Measurements from ENCODE around the gene NCAM2. TPM values are rescaled to one million over a fixed set of nuclear protein-coding genes. Genes with fewer than 3 reads are reported as not detected.

NCAM2 gene
- total RNA-seq, 2 donors from 2014 or later = 1.8 to 2.3 TPM

DNA sequence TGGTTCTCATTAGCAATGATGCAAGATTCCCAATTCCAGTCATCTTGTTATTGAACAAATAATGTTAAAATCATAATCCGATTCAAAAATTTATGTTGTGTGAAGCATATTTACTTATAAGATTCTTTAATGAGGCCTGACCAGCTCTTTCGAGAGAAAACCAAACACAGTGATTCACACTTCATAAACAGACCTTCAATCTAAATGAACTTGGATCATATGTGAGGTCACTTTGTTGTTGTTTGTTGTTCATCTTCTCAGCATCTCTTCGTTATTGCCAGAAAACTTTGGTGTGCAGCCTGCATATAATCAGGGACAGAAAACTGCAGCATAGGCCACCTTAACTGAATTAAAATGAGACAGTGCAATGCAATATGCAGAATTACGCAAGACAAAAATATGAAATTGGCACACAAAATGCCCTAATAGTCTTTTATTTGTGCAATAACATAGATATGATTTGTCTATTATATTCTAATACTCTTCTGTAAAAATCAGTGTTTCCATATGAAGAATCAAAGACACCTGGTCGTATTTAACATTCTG is 30.1 kb downstream of the NCAM2 start:
- TF ChIP-seq, protein P1, sequence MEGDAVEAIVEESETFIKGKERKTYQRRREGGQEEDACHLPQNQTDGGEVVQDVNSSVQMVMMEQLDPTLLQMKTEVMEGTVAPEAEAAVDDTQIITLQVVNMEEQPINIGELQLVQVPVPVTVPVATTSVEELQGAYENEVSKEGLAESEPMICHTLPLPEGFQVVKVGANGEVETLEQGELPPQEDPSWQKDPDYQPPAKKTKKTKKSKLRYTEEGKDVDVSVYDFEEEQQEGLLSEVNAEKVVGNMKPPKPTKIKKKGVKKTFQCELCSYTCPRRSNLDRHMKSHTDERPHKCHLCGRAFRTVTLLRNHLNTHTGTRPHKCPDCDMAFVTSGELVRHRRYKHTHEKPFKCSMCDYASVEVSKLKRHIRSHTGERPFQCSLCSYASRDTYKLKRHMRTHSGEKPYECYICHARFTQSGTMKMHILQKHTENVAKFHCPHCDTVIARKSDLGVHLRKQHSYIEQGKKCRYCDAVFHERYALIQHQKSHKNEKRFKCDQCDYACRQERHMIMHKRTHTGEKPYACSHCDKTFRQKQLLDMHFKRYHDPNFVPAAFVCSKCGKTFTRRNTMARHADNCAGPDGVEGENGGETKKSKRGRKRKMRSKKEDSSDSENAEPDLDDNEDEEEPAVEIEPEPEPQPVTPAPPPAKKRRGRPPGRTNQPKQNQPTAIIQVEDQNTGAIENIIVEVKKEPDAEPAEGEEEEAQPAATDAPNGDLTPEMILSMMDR (IDR thresholded peaks at IDR 0.05) = no peak
- no peaks in the 10 kb centered on the region for H3K36me3 ChIP-seq
- H3K4me3 ChIP-seq = no peak overlapping the region
- no peaks in the 10 kb centered on the region for H3K4me1 ChIP-seq
- H3K27me3 ChIP-seq = no peaks in the 10 kb centered on the region
- no peak for DNase-seq (ENCODE audit: low spot score)
- H3K9me3 ChIP-seq = no peaks in the 10 kb centered on the region
- no peak overlapping the region for H3K27ac ChIP-seq

DNA sequence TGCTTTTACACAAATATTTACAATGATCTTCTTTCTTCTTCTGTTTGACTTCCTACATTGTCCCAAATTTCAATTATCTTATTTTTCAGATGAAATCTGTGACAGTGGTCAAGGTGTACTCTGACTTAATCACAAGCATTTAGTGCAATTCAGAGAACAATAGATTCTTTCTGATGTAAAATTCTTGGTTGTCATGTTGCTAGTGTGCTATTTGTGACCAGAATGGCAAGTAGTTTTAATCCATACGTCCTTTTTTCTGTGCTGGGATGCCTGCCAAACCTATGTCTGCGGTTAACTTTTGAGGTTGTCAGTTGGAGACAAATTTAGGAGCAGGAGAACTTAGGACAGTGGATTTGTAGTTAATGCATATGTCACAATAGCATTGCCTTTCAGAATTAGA is 31.0 kb downstream of the NCAM2 start:
- Histone ChIP-seq H3K27me3 (no peaks in the 10 kb centered on the region), H3K27ac (no peak overlapping the region), H3K9me3 (no peaks in the 10 kb centered on the region), H3K36me3 (no peaks in the 10 kb centered on the region), H3K4me1 (no peaks in the 10 kb centered on the region), H3K4me3 (no peak overlapping the region)
- TF ChIP-seq, protein P1 (IDR thresholded peaks at IDR 0.05) = no peak
- DNase-seq (ENCODE audit: low spot score) = no peak

DNA sequence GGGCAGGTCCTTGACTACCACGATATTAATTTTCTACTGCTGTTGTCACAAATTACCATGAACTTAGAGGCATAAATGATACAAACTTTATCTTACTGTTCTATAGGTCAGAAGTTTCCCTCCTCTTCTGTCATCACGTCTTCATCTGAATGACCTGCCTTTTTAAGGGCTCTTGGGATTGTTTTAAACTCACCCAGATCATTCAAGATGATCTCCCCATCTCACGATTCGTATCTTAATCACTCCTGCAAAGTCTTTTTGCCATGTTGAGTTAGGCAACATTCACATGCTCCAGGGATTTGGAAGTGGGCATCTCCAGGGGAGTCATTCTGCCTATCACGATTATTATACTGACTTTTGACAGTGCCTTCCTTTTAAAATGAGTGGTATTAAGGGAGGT is 32.1 kb downstream of the NCAM2 start:
- no peaks in the 10 kb centered on the region for H3K4me1 ChIP-seq

DNA sequence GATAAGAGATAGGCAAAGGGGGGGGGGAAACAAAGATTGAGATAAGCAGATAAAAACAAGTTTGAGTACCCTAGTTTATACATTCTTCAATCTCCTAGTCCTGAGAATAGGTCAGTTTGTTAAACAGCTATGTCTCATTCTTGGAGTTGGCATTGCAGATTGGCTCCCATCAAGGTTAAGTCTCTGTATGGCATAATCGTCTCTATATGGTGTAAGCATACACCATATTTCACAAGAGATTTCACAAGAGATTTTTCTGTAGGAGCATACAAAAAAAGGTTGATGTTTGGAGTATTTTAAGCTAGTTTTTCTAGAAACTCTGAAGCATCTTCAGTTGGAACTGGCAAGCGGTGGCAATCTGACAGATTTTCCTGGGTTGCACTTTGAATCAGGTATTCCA is 35.8 kb downstream of the NCAM2 start:
- no peak for DNase-seq (ENCODE audit: low spot score)
- Histone ChIP-seq H3K27me3 (no peaks in the 10 kb centered on the region), H3K9me3 (no peaks in the 10 kb centered on the region), H3K4me1 (no peaks in the 10 kb centered on the region), H3K4me3 (no peak overlapping the region), H3K36me3 (no peaks in the 10 kb centered on the region), H3K27ac (no peak overlapping the region)
- TF ChIP-seq, protein P1 (IDR thresholded peaks at IDR 0.05) = no peak

More for the DNA sequence above, 32.1 kb downstream of the NCAM2 start:
- TF ChIP-seq, protein P1 (IDR thresholded peaks at IDR 0.05) = no peak
- H3K4me3 ChIP-seq = no peak overlapping the region
- no peaks in the 10 kb centered on the region for H3K9me3 ChIP-seq
- no peaks in the 10 kb centered on the region for H3K27me3 ChIP-seq
- DNase-seq (ENCODE audit: low spot score) = no peak
- no peak overlapping the region for H3K27ac ChIP-seq
- no peaks in the 10 kb centered on the region for H3K36me3 ChIP-seq

DNA sequence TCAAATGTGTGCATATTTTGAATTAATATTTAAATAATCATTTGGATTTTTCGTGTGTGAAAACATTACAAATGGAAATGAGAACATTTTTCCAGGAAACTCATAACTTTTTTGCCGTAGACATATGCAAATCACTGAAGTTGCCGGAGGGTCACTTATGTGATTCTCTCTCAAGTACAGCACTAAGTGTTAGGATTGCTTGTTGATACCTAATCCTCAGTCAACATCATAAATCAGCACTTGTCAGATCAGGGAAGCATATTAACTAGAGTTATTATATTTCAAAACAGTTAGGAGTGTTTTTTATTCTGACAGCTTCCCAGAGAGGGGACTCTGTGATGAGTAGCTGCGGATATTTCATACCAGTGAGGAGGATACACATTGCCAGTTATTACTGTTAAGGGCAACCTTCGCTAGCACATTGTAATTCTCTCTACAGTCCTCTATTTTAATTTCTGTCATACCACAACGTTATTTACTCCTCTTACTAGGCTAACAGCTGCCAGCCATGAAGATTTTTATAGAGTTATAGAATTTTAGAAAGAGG is 41.5 kb downstream of the NCAM2 start:
- no peak for DNase-seq (ENCODE audit: low spot score)
- Histone ChIP-seq H3K27me3 (no peaks in the 10 kb centered on the region), H3K36me3 (no peaks in the 10 kb centered on the region), H3K9me3 (no peaks in the 10 kb centered on the region), H3K4me3 (no peak overlapping the region), H3K27ac (no peak overlapping the region), H3K4me1 (no peaks in the 10 kb centered on the region)
- TF ChIP-seq, protein P1 (IDR thresholded peaks at IDR 0.05) = no peak

DNA sequence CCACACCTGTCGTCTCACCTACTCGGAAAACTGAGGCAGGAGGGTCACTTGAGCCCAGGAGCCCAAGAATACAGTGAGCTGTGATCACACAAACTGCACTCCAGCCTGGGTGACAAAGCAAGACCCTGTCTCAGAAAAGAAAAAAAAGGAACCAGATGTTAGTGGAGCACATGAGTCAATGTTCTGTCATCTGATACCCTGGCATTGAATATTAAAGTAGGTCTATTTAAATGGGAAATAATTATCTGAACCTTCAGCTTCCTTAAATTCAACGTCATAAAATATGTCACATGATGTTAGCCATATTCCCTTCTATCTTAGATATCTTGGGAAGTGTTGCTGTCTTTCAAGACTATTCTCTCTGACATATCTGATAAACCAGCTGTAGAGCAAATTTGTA is 47.3 kb downstream of the NCAM2 start:
- no peaks in the 10 kb centered on the region for H3K36me3 ChIP-seq
- no peaks in the 10 kb centered on the region for H3K27me3 ChIP-seq
- H3K4me1 ChIP-seq = no peaks in the 10 kb centered on the region
- TF ChIP-seq, protein P1 (IDR thresholded peaks at IDR 0.05) = no peak
- DNase-seq (ENCODE audit: low spot score) = no peak
- H3K27ac ChIP-seq = no peak overlapping the region
- H3K9me3 ChIP-seq = no peaks in the 10 kb centered on the region
- no peak overlapping the region for H3K4me3 ChIP-seq

Measured in right atrium auricular region (tissue), 2 donors.